HEK293 (cell line): ENCODE data around the gene LRRC43.

ENCODE experiments used
- CTCF ChIA-PET: fragments of 350-600 bp; formaldehyde crosslinking; extraction: SDS; loops from one replicate; lab custom pipeline; 2021; ENCODE audit warnings: antibody characterized with exemption; lab: Yijun Ruan, JAX
- POLR2A ChIA-PET: fragments of 300-600 bp; formaldehyde crosslinking; extraction: SDS; loops from one replicate; lab custom pipeline; 2020; ENCODE audit warnings: antibody characterized with exemption, inconsistent platforms; lab: Yijun Ruan, JAX
- H3K27ac ChIP-seq: fragments of 200-500 bp; sonication (Bioruptor generic); 2 replicates; pipeline ENCODE4 v1.5.1; 2014; ENCODE audit warnings: low read depth, low read length, control low read depth, inconsistent platforms; ENCODE audit errors: extremely low read depth
- H3K36me3 ChIP-seq, 2 experiments: fragments of 200-500 bp in 1 of 2; sonication (Bioruptor generic) in 1 of 2; 1 replicate in 1 of 2; 2 replicates in 1 of 2; pipeline ENCODE4 v1.5.1; 2014 to 2017; ENCODE audit warnings: inconsistent platforms in 2 of 2, low read length in 2 of 2; ENCODE audit not compliant: control insufficient read depth in 2 of 2, insufficient read depth in 1 of 2
- H3K4me1 ChIP-seq: fragments of 200-500 bp; sonication (Bioruptor generic); 2 replicates; pipeline ENCODE4 v1.5.1; 2014; ENCODE audit warnings: mild to moderate bottlenecking, low read length, inconsistent platforms; ENCODE audit not compliant: control insufficient read depth, insufficient read depth
- H3K4me3 ChIP-seq: 2 replicates; pipeline ENCODE4 v1.5.1; 2011; ENCODE audit warnings: low read depth, mild to moderate bottlenecking, control low read depth, low read length, moderate library complexity
- H3K9me3 ChIP-seq: fragments of 200-500 bp; sonication (Bioruptor generic); 2 replicates; pipeline ENCODE4 v1.5.1; 2014; ENCODE audit warnings: low read depth, low read length, inconsistent platforms; ENCODE audit not compliant: control insufficient read depth, insufficient read depth
- GLIS1 ChIP-seq: fragments of 450-650 bp; formaldehyde crosslinking; IDR thresholded peaks from 2 replicates; pipeline ENCODE4 v1.5.1; 2016; ENCODE audit warnings: missing biosample characterization, missing genetic modification characterization
- HOXD13 ChIP-seq: sonication (generic); formaldehyde crosslinking; IDR thresholded peaks from 2 replicates; pipeline ENCODE4 v1.8.0; 2022; ENCODE audit warnings: missing genetic modification reagents, borderline replicate concordance
- KLF1 ChIP-seq: fragments of 450-650 bp; formaldehyde crosslinking; IDR thresholded peaks from 2 replicates; pipeline ENCODE4 v1.5.1; 2016; ENCODE audit warnings: missing biosample characterization, missing genetic modification characterization
- KLF7 ChIP-seq: fragments of 450-650 bp; formaldehyde crosslinking; IDR thresholded peaks from 2 replicates; pipeline ENCODE4 v1.5.1; 2016; ENCODE audit warnings: missing biosample characterization, missing genetic modification characterization, borderline replicate concordance
- ZBTB8A ChIP-seq: fragments of 450-650 bp; formaldehyde crosslinking; IDR thresholded peaks from 2 replicates; pipeline ENCODE4 v1.5.1; 2016; ENCODE audit warnings: missing biosample characterization, missing genetic modification characterization
- ZFHX2 ChIP-seq: fragments of 450-650 bp; formaldehyde crosslinking; conservative IDR thresholded peaks from 2 replicates; pipeline ENCODE4 v1.5.1; 2016; ENCODE audit warnings: missing biosample characterization, missing genetic modification characterization
- ZNF132 ChIP-seq: fragments of 450-650 bp; formaldehyde crosslinking; IDR thresholded peaks from 2 replicates; pipeline ENCODE4 v1.5.1; 2017; ENCODE audit warnings: missing biosample characterization, missing genetic modification characterization, borderline replicate concordance
- ZNF146 ChIP-seq: fragments of 450-650 bp; formaldehyde crosslinking; IDR thresholded peaks from 2 replicates; pipeline ENCODE4 v1.5.1; 2016; ENCODE audit warnings: missing biosample characterization, missing genetic modification characterization
- ZNF16 ChIP-seq: fragments of 450-650 bp; formaldehyde crosslinking; IDR thresholded peaks from 2 replicates; pipeline ENCODE4 v1.5.1; 2016; ENCODE audit warnings: low read depth, missing biosample characterization, missing genetic modification characterization
- ZNF302 ChIP-seq: fragments of 450-650 bp; formaldehyde crosslinking; IDR thresholded peaks from 2 replicates; pipeline ENCODE4 v1.5.1; 2016; ENCODE audit warnings: missing biosample characterization, missing genetic modification characterization, low read depth
- ZNF335 ChIP-seq: fragments of 450-650 bp; formaldehyde crosslinking; conservative IDR thresholded peaks from 2 replicates; pipeline ENCODE4 v1.5.1; 2016; ENCODE audit warnings: missing biosample characterization, missing genetic modification characterization
- ZNF354C ChIP-seq: fragments of 450-650 bp; formaldehyde crosslinking; IDR thresholded peaks from 2 replicates; pipeline ENCODE4 v1.5.1; 2016; ENCODE audit warnings: missing biosample characterization, missing genetic modification characterization, low read depth, borderline replicate concordance
- ZNF776 ChIP-seq: fragments of 450-650 bp; formaldehyde crosslinking; IDR thresholded peaks from 2 replicates; pipeline ENCODE4 v1.5.0; 2017; ENCODE audit warnings: missing biosample characterization, missing genetic modification characterization, borderline replicate concordance
- TF ChIP-seq, protein P1 (sequence below): fragments of 450-650 bp; formaldehyde crosslinking; IDR thresholded peaks from 2 replicates; pipeline ENCODE4 v1.5.1; 2016; ENCODE audit warnings: missing biosample characterization, missing genetic modification characterization, borderline replicate concordance
- TF ChIP-seq, protein P2 (sequence below): fragments of 450-650 bp; formaldehyde crosslinking; IDR thresholded peaks from 2 replicates; pipeline ENCODE4 v1.5.1; 2016; ENCODE audit warnings: missing biosample characterization, missing genetic modification characterization
- TF ChIP-seq, protein P3 (sequence below): fragments of 450-650 bp; formaldehyde crosslinking; IDR thresholded peaks from 2 replicates; pipeline ENCODE4 v1.5.1; 2016; ENCODE audit warnings: missing biosample characterization, missing genetic modification characterization
- TF ChIP-seq, protein P4 (sequence below): fragments of 450-650 bp; formaldehyde crosslinking; IDR thresholded peaks from 2 replicates; pipeline ENCODE4 v1.5.1; 2017; ENCODE audit warnings: missing biosample characterization, missing genetic modification characterization

Gene LRRC43

DNA sequence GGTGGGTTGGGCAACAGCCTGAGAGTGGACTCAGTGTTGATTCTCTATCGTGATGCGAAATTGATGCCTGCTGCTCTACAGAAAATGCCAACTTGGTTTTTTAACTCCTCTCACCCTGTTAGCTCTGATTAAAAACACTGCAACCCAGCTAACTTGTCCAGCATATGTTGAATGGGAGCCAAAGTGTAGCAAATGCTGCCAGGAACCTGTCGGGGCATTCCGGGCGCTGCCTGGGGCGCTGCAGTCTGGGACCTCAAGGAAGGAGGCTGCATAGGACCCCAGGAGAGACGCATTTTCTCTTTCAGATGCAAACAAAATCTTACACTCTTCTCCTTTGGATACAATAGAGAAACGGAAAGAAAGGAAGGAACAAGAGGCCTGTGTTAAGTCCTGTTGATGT is 24.5 kb downstream of the LRRC43 start:
- Histone ChIP-seq H3K4me3 (no peak overlapping the region), H3K27ac (no peak overlapping the region), H3K9me3 (no peaks in the 10 kb centered on the region), H3K36me3 (peaks cover 41 to 49% of the 10 kb centered on the region in 2 experiments), H3K4me1 (peaks cover 6% of the 10 kb centered on the region; the same call in 1 of the 2 replicates)
- TF ChIP-seq KLF1 (no peak), ZNF132 (tag by site-specific recombination) (no peak), KLF7 (tag by site-specific recombination) (no peak), ZNF302 (tag by site-specific recombination) (no peak), ZNF335 (tag by site-specific recombination) (no peak), ZBTB8A (tag by site-specific recombination) (no peak), GLIS1 (tag by site-specific recombination) (no peak), ZNF354C (no peak), ZNF776 (tag by site-specific recombination) (no peak), ZNF16 (tag by site-specific recombination) (no peak), ZNF146 (no peak), HOXD13 (CRISPR knock-in tag) (no peak), ZFHX2 (tag by site-specific recombination) (no peak)
- TF ChIP-seq, protein P1, sequence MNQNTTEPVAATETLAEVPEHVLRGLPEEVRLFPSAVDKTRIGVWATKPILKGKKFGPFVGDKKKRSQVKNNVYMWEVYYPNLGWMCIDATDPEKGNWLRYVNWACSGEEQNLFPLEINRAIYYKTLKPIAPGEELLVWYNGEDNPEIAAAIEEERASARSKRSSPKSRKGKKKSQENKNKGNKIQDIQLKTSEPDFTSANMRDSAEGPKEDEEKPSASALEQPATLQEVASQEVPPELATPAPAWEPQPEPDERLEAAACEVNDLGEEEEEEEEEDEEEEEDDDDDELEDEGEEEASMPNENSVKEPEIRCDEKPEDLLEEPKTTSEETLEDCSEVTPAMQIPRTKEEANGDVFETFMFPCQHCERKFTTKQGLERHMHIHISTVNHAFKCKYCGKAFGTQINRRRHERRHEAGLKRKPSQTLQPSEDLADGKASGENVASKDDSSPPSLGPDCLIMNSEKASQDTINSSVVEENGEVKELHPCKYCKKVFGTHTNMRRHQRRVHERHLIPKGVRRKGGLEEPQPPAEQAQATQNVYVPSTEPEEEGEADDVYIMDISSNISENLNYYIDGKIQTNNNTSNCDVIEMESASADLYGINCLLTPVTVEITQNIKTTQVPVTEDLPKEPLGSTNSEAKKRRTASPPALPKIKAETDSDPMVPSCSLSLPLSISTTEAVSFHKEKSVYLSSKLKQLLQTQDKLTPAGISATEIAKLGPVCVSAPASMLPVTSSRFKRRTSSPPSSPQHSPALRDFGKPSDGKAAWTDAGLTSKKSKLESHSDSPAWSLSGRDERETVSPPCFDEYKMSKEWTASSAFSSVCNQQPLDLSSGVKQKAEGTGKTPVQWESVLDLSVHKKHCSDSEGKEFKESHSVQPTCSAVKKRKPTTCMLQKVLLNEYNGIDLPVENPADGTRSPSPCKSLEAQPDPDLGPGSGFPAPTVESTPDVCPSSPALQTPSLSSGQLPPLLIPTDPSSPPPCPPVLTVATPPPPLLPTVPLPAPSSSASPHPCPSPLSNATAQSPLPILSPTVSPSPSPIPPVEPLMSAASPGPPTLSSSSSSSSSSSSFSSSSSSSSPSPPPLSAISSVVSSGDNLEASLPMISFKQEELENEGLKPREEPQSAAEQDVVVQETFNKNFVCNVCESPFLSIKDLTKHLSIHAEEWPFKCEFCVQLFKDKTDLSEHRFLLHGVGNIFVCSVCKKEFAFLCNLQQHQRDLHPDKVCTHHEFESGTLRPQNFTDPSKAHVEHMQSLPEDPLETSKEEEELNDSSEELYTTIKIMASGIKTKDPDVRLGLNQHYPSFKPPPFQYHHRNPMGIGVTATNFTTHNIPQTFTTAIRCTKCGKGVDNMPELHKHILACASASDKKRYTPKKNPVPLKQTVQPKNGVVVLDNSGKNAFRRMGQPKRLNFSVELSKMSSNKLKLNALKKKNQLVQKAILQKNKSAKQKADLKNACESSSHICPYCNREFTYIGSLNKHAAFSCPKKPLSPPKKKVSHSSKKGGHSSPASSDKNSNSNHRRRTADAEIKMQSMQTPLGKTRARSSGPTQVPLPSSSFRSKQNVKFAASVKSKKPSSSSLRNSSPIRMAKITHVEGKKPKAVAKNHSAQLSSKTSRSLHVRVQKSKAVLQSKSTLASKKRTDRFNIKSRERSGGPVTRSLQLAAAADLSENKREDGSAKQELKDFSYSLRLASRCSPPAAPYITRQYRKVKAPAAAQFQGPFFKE (tag by site-specific recombination) = no peak
- TF ChIP-seq, protein P2, sequence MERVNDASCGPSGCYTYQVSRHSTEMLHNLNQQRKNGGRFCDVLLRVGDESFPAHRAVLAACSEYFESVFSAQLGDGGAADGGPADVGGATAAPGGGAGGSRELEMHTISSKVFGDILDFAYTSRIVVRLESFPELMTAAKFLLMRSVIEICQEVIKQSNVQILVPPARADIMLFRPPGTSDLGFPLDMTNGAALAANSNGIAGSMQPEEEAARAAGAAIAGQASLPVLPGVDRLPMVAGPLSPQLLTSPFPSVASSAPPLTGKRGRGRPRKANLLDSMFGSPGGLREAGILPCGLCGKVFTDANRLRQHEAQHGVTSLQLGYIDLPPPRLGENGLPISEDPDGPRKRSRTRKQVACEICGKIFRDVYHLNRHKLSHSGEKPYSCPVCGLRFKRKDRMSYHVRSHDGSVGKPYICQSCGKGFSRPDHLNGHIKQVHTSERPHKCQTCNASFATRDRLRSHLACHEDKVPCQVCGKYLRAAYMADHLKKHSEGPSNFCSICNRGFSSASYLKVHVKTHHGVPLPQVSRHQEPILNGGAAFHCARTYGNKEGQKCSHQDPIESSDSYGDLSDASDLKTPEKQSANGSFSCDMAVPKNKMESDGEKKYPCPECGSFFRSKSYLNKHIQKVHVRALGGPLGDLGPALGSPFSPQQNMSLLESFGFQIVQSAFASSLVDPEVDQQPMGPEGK (tag by site-specific recombination) = no peak
- TF ChIP-seq, protein P3, sequence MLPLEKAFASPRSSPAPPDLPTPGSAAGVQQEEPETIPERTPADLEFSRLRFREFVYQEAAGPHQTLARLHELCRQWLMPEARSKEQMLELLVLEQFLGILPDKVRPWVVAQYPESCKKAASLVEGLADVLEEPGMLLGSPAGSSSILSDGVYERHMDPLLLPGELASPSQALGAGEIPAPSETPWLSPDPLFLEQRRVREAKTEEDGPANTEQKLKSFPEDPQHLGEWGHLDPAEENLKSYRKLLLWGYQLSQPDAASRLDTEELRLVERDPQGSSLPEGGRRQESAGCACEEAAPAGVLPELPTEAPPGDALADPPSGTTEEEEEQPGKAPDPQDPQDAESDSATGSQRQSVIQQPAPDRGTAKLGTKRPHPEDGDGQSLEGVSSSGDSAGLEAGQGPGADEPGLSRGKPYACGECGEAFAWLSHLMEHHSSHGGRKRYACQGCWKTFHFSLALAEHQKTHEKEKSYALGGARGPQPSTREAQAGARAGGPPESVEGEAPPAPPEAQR (tag by site-specific recombination) = no peak
- TF ChIP-seq, protein P4, sequence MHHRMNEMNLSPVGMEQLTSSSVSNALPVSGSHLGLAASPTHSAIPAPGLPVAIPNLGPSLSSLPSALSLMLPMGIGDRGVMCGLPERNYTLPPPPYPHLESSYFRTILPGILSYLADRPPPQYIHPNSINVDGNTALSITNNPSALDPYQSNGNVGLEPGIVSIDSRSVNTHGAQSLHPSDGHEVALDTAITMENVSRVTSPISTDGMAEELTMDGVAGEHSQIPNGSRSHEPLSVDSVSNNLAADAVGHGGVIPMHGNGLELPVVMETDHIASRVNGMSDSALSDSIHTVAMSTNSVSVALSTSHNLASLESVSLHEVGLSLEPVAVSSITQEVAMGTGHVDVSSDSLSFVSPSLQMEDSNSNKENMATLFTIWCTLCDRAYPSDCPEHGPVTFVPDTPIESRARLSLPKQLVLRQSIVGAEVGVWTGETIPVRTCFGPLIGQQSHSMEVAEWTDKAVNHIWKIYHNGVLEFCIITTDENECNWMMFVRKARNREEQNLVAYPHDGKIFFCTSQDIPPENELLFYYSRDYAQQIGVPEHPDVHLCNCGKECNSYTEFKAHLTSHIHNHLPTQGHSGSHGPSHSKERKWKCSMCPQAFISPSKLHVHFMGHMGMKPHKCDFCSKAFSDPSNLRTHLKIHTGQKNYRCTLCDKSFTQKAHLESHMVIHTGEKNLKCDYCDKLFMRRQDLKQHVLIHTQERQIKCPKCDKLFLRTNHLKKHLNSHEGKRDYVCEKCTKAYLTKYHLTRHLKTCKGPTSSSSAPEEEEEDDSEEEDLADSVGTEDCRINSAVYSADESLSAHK (tag by site-specific recombination) = no peak
- ChIA-PET POLR2A (interaction anchor here (1.2 kb wide), 1 partner anchor 14 kb away, joined by 3 read pairs; no protein-coding TSS in a partner anchor), CTCF (interaction anchor here (1.0 kb wide), 1 partner anchor 94 kb away, joined by 3 read pairs; no protein-coding TSS in a partner anchor)
